PC-3 (cell line): ENCODE measurements around the gene RTBDN.

ENCODE experiments used
- CTCF ChIP-seq: fragments of 300-600 bp; sonication (generic); conservative IDR thresholded peaks from 2 replicates; pipeline ENCODE4 v1.5.1; 2017; ENCODE audit warnings: antibody characterized with exemption, low read depth, mild to moderate bottlenecking, low read length
- EZH2 ChIP-seq: fragments of 300-600 bp; sonication (generic); IDR thresholded peaks from one replicate; pipeline ENCODE4 v1.6.1; 2017; ENCODE audit warnings: antibody characterized with exemption, mild to moderate bottlenecking, low read length; ENCODE audit not compliant: unreplicated experiment

DNA sequence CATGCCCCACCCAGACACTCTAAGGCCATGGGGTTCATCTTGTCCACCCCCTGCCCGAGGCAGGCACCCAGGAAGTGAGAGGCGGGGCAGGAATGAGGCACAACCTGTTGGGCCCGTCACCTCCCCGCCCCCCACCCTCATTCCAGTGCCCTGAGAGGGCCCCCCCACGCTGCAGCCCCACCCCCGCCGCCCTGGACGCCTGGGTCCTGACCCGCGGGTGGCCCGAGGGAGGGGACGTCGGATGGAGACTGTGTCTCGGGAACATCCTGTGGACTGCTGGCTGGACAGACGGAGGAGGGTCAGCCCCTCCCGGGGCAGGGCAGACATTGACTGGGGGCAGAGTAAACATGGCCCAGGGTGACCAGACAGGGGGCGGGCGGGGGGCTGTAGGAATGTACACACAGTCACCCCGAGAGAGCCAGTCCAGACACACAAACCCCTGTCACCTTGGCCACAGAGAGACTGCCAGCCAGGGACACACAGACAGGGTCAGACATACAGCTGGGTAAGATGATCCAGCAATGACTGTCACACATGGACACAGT is 50.5 kb downstream of the RTBDN start:
- no peak for TF ChIP-seq EZH2
- no peak for TF ChIP-seq CTCF
